GM21529 (cell line): ENCODE data around the gene PEX3.

Experiments
- ATAC-seq: cut with Tn5 transposase; IDR thresholded peaks from one replicate; pipeline ENCODE4 v1.9.1; 2021; ENCODE audit not compliant: unreplicated experiment

Gene PEX3

GRCh38 chr6:143536461-143536865, 85.9 kb downstream of the PEX3 start:
- ATAC-seq = peak; percentile 75

- ATAC-seq = peak; percentile 66
These were observed 86.5 kb downstream of the PEX3 start for GRCh38 chr6:143536866-143537691.

- ATAC-seq = no peak
These were observed 87.8 kb downstream of the PEX3 start for GRCh38 chr6:143538374-143538773.

GRCh38 chr6:143539106-143539505, 88.5 kb downstream of the PEX3 start:
- no peak for ATAC-seq

- ATAC-seq = no peak
These were observed 89.1 kb downstream of the PEX3 start for GRCh38 chr6:143539734-143540133.

GRCh38 chr6:143540192-143540591, 89.6 kb downstream of the PEX3 start:
- no peak for ATAC-seq
